HG03342 (cell line): ENCODE measurements around the gene CD79A.
"Not testable (repeated sequence)": the region's sequence is repeated elsewhere in the genome, so short reads cannot be mapped to it uniquely, and the experiment has no call there.

ENCODE experiments used
- ATAC-seq: cut with Tn5 transposase; IDR thresholded peaks from one replicate; pipeline ENCODE4 v1.9.1; 2021; ENCODE audit warnings: mild to moderate bottlenecking, moderate library complexity; ENCODE audit not compliant: unreplicated experiment

CD79A gene

DNA sequence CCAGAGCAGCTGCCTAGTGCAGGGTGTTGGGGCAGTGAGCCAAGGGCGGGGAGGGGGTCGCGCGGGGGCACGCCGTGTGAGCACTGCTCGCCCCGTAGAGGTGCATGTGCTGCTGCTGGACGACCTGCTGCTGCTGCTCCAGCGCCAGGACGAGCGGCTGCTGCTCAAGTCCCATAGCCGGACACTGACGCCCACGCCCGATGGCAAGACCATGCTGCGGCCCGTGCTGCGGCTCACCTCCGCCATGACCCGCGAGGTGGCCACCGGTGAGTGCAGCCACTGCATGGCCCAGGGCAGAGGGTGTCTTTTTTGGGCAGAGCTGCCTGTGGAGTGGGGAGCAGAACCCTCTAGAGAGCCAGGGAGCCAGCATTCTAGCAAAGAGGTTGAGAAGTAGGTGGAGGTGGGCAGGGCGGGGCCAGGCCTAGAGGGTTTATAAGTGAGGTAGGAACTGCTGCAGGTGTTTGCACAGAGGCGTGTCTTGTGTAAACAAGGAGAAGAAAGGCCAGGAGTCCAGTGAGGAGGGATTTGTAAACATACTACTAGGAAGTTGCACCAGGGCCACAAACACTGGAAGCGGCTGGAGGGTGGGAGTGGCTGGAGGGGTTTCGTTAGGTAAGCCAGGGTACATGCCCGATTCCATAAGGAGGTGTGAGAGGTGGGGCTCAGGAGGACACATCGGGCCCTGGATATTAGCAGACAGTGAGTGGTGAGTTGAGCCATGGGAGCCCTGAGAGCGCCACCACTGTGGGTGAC, 27.2 kb downstream of the CD79A start:
- no peak for ATAC-seq

DNA sequence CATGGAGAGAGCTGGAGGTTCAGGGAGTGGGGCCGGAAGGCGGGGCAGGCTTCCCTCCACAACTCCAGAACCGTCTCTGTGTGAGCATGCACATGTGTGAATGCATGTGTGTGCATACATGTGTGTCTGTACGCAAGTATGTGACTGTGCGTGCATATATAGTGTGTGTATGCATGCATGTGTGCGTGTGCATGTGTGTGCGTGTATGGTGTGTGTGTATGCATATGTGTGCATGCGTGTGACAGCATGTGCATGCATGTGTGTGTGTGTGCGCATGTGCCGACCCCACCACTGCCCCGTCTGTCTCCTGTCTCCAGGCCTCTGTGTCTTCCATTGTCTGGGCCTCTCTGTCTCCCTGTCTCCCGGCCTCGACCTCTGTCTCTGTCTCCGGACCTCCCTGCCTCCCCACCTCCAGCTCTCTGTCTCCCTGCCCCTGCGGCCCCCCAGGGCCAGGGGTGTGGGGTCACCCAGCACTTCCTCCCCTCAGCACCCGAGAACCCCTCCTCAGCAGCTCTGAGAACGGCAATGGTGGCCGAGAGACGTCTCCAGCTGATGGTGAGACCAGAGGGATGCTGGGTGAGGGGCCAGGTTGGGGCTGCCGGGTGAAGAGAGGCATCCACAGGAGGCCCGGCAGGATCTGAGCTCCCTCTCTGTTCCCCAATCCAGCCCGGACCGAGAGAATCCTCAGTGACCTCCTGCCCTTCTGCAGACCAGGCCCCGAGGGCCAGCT, 28.4 kb downstream of the CD79A start:
- ATAC-seq, result no peak

DNA sequence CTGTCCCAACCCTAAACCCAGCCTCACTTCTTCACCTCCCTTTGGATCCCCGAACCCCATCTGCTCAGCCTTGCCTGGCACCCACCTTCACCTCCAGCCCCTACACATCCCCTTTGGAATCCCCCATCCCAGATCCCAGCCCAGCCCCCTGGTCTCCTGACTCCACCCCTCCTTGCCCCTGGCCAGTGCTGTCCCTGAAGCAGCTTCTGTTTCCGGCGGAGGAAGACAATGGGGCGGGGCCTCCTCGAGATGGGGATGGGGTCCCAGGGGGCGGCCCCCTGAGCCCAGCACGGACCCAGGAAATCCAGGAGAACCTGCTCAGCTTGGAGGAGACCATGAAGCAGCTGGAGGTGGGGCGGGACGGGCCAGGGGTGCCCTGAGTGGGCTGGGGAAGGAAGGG, 29.2 kb downstream of the CD79A start:
- ATAC-seq, result no peak

DNA sequence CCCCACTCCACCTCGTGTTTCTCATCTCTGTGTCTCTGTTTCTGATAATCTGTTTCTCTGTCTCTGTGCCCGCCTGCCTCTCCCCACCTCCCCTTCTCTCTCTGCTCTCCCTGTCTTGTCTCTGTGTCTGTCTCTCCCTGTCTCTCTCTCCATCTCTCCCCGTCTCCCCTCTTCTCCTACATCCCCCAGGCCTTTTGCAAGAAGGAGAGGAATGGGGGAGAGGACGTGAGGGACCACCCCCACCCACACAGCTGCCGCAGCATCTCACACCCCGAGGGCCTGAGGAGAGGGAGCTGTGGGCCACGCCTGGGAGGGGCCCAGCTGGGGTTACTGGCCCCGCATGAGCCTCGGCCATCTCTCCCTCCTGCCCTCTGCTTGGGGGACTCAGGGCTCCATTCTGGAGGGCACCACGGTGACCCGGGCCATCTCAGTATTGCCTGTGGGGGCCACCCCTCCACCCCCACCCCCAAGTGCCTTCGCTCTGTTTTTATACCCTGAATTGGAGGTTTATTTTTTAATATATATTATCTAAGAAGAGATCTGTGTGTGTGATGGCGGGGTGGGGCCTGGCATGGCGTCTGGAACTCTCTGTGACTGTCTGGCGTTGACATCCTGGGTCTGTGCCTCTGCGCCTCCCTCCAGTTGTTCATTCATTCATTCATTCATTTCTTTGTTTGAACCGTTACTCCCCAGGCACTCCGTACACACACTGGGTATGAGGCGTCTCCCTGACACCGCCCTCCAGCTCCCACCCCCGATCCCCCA, 30.0 kb downstream of the CD79A start:
- ATAC-seq, result no peak

DNA sequence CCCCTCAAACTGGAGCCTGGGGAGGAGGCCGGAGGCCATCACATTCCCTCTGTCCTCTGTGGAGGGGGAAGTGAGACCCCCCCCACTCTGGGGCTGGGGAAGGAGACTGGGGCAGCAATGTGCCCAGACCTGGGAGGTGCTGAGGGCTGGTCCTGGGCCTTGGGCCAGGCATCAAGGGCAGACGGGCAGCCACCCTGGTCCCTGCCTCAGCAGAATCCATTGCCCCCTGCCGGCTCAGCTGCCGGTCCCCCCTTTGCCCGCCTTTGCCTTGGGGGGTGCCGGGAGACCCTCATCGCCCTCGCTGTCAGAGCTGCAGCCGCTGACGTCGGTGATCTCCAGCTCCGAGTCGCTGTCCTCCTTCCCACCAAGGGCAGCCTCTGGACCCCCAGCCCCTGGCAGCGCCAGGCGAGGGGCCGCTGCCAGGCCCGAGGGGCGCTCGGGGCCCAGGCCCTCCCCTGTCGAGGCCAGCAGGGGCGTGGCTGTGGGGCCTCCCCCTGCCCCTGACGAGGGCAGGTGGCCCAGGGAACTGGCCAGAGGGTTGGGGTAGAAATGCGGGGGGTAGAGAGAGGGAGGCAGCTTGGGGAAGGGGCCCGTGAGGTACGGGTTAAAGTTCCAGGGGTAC, 31.0 kb downstream of the CD79A start:
- ATAC-seq, result no peak

DNA sequence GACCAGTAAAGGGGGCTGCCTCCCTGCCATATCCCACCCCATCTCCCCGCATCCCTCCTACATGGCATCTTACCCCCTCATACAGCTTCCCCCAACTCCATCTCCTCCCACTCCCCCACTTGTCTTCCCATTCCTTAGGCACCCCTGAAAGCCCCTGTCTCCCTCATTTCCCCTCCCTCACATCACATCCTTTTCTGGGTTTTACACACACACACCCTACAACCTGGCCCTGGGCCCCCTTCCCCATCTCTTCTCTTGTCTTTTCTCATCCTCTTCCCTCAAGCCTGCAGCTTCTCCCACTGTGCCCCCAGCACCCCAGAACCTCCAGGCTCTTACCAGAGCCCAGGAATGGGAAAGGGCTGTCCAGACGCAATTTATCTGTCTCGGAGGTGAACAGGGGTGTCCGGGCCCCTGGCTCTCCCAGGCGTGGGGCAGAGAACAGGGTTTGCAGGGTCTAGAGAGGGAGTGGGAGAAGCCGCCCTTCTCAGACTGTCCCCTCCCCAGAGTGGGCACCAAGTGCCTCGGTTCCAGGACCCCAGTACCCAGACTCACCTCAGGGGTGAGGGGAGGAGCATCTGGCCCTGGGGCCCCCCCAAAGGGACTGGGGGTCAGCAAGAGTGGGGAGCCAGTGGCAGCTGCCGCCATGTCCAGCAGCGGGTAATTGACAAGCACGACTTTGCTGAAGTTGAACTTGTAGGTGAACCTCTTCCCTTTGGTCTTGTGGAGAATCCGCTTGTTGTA, 31.8 kb downstream of the CD79A start:
- no peak for ATAC-seq

DNA sequence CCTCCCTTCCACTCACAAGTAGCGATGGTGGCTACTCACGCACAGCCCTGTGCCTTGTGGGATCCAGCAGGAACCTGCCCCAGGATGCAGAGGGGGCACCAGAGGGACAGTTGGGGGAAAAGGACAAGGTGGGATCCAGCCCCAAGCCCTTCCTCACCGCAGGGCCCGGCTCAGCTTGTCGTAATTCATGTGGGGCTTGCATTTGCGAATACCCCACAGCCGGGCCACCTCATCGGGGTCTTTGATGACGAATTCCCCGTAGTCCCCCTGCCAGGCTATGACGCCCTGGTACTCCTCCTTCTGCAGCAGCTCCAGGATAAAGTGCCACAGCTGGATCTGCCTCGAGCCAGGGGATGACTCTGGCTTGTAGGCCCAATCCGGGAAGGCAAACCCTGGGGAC, 32.6 kb downstream of the CD79A start:
- ATAC-seq, result no peak

DNA sequence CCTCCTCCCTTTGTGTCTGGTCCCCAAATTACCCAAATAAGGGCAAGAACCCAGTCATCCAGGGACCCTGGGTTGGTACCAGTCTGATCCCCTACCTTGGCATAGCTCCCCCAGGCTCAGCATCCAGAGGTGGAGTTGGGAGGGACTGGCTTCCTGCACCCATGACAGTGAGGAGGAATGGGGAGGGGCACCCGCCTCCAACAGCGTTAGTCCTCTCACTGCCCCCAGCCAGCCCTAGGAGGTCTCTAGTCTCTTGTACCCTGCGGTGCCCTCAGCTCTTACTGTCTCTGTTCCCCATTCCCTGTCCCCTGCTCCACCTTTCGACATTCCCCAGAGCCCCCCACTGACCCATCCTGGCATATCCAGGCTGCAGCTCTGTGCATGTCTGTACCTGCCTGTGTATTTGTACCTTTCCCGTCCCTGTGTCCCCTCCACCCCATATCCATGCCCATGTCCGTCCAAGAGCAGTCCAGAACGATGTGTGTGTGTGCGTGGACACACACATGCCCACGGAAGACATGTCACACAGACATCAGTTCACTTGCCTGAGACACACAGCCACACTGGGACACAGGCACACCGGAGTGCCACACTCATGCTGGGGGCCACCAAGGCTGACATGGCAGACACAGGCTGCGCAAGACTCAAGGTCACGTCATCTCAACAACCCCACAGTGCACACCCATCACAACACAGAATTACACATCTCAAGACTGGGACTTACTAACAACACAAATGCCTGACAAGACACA, 33.3 kb downstream of the CD79A start:
- ATAC-seq, result no peak

DNA sequence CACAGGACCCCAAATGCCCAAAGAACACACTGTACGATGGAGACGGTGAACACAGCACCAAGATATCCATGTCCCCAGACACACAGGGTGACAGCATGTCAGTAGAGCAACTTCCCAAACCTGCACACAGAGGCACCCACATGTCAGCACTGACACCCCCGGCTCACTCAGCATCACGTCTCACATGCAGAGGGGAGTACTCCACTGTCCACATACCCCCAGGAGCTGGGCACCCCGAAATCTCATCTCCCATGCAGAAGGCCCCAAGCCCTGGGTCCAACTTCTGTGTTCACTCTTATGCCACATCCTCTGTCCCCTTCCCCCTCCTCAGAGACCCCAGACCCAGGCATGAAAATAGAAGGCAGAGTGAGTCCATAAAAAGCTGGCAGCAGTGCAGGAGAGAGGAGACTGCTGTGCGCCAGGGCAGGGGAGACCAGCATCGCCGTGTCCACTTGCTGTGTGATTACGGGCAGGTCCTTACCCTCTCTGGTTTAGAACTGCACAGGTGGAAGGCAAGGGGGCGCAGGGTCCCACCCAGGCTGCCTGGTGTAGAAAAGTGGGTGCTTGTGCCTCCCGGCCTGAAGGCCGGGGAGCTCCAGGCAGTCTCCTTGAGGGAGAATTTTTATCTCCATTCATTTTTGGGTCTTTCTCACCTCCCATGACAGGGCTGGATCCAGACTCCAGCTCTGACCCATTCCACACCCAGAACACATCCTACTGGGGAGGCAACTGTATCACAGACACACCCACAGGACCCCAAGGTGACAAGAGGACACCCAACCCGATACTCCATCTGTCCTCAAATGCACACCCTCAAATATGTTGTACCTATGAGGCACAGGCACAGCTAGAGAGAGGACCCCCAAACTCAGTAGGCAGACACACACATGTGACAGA, 34.2 kb downstream of the CD79A start:
- no peak for ATAC-seq

DNA sequence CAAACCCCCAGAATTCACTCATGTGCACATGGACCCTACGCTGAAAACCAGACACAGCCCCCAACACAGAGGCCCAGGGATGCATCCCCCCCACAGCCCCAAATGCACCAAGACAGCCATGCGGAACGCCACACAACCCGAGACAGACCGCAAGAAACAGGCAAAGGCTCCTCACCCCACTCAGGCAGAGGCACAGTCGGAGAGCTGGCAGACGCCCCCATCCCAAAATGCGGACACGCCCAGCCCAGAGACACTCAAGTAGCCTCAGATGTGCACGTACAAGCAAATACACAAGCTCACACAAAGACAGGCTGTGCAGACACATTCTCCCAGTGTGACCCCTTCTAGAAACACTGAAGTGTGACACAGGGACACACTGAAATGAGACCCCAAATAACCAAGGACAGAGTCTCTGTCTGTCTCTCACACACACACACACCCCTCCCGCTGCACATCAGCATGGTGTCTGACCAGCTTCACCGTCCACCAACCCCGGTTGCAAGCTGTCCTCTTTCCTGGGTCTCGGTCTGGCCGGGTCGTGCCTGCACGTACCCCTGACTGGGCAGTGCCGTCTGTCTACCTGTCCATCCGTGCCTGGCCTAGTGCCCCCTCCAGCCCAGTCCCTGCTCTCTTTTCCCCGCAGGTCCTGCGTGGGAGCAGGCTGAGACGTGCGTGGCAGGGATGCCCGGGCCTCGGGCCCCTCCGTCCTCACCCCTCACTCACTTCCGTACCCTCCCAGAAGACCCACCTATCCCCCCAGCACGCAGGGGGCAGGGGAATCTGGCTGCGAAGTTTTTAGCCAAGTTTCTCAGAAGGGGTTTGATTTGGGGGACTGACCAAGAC, 35.0 kb downstream of the CD79A start:
- ATAC-seq, result no peak

DNA sequence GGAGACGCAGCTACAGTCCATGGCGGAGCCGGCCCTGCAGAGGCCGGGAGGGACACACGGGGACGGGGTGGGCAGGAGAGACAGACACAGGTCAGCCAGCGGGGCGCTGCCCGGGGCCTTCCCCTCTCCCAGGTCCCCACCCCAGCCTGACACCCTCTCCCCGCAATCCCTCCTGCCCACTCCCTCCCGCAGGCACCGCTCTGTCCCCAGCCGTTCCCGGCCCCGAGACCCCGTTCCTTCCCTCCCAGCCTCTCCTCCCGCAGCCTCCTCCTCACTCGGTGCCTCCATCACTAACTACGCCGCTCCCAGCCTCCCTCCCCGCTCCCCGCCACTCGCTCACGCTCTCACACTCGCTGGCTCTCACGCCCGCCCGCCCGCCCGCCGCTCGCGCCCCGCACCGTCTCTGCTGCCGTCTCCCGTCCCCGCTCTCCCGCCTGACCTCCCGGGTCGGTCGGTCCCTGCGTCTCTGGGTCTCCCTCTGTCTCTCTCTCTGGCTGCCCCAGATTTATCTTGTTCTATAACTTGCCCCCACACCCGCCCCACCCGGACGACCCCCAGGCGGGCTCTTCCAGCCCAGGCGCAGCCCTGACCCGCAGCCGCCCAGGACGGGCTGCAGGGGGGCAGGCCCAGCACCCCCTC, 35.9 kb downstream of the CD79A start:
- no peak for ATAC-seq

DNA sequence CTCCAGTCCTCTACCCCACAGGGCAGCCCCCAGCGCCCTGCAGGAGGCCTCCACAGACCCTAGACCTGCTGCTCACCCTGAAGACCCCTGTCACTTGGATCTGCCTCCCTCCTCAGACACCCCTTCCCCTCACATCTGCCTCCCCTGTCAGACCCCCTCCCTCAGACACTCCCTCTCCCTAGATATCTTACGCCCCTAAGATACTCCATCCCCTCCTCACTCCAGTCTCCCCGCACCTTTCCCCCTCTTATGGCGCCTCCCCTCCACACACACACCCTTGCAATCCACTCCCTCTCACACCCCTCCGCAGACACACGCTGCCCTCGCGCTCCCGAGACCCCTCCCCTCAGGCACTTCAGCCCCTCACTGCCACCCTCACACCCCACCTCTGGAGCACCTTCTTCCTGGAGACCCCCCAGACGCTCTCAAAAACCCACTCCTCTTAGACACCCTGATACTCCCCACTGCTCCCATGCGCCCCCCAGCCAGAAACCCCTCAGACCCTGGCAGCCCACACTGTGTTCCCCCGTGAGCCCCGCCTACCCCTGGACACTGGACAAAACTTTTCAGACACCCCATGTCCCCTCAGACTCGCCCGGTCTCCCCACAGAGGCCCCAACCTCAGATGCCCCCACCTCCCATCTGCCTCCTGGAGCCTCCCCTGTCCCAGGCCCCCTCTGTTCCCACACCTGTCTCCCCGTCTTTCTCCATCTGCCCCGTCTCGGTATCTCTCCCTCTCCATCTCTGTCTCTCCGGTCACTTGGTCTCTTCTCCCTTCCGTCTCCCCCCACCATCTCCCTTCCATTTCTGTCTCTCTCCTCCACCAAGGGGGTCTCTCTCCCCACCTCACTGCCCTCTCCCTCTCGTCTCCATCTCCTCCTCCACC, 36.7 kb downstream of the CD79A start:
- no peak for ATAC-seq

DNA sequence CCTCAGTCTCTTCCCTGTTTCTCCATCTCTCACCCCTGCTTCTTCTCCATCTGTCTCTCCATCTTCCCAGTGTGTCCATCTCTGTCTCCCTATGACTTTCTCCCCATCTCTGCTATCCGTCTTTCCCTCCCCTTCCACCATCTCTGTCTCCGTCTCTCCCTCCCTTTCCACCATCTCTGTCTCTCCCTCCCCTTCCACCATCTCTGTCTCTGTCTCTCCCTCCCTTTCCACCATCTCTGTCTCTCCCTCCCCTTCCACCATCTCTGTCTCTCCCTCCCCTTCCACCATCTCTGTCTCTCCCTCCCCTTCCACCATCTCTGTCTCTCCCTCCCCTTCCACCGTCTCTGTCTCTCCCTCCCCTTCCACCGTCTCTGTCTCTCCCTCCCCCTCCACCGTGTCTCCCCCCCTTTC, 37.4 kb downstream of the CD79A start:
- ATAC-seq, result not testable (repeated sequence)

DNA sequence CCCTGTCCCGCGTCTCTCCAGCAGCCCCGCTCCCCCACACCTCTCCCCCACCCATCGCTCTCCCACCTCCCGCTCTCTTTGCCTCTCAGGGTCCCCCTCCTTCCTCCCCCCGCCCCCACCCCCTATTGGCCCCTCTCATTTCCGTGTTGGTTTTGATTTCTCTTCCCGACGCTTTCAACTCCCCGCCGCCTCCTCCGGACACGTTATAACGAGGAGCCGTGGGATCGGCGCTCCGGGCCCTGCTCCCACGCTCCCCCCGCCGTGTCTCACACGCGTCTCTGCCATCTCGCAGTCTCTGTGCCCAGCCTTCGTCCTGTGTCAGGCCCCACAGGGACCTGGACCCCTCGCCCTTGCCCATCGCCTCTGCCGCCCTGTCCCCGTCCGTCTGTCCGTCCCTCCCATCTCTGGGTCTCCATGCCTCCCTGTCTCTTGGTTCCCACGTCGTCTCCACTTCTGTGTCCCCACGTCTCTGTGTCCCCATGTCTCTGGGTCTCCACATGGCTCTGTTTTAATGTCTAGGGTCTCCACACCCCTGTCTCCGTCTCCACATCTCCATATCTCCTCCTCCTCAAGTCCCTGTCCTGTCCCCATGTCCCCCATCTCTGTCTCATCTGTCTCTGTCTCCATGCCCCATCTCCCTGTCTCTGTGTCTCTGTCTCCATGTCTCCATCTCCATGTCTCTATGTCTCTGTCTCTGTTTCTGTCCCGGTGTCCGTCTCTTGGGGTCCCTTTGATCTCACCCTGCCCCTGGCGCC, 38.1 kb downstream of the CD79A start:
- no peak for ATAC-seq

DNA sequence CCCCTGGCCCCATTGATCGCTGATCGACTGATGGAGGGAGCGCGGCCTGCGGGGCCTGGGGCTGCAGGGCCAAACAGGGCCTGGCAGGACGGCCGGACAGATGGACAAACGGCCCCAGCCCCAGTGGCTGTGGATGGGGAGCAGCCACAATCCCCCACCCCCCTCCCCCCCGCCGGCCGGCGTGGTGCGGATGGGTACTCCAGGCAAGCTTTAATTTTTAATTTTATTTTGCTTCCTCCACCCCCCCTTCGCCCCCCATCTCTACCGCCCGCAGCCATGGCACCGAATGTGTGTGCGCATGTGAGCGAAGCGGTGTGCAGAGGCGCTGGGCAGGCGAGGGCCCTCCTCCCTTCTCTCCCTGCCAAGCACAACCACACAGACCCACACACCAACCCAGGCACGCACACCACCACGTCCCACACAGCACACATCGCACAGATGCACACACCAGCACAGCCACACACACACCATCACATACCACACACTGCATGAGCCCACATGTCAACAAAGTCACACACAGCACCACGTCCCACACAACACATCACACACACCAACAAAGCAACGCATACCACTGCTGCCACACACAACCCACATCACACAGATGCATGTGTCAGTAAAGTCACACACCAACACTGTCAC, 38.8 kb downstream of the CD79A start:
- no peak for ATAC-seq
